Vagina (tissue), 2 donors: ENCODE measurements around the gene JDP2. TPM values are rescaled to one million over a fixed set of nuclear protein-coding genes. Genes with fewer than 3 reads are reported as not detected.

ENCODE experiments used
- DNase-seq, 2 donors: peaks; one replicate each; pipeline ENCODE4 v3.0.0-alpha.2; 2017; ENCODE audit errors: extremely low spot score in 2 of 2
- H3K27ac ChIP-seq: fragments of 200-600 bp; sonication (generic); one replicate; pipeline ENCODE4 v1.5.1; 2019
- H3K27me3 ChIP-seq: fragments of 200-600 bp; sonication (generic); one replicate; pipeline ENCODE4 v1.5.1; 2019
- H3K36me3 ChIP-seq, 2 donors: fragments of 200-600 bp; sonication (generic); one replicate each; pipeline ENCODE4 v1.5.1; 2017 to 2019
- H3K4me1 ChIP-seq: fragments of 200-600 bp; sonication (generic); one replicate; pipeline ENCODE4 v1.5.1; 2019
- H3K4me3 ChIP-seq, 2 donors: fragments of 200-600 bp; sonication (generic); 1 replicate in 1 of 2; 2 replicates in 1 of 2; pipeline ENCODE4 v1.5.1; 2016 to 2019
- H3K9me3 ChIP-seq: fragments of 200-600 bp; sonication (generic); one replicate; pipeline ENCODE4 v1.5.1; 2019
- POLR2A ChIP-seq, 2 donors: fragments of 450-650 bp; IDR thresholded peaks; one replicate each; pipeline ENCODE4 v1.6.1; 2017; ENCODE audit warnings: antibody characterized with exemption in 2 of 2, mild to moderate bottlenecking in 2 of 2, moderate library complexity in 2 of 2
- POLR2AphosphoS5 ChIP-seq, 2 donors: sonication (generic); formaldehyde crosslinking; IDR thresholded peaks; one replicate each; pipeline ENCODE4 v1.9.0; 2017; ENCODE audit warnings: antibody characterized with exemption in 2 of 2, mild to moderate bottlenecking in 2 of 2, low read depth in 1 of 2; ENCODE audit not compliant: insufficient read depth in 1 of 2
- intact Hi-C: fragments of 100-400 bp; cut with DNase I; formaldehyde crosslinking; loops from one replicate; pipeline ENCODE4 v1.15.1; 2023
- total RNA-seq: library from RNA; depleted of rRNA; stranded (reverse); fragments of >200 nt; gene quantifications from one replicate; pipeline ENCODE4 v1.2.3, GENCODE V29; 2016
- TF ChIP-seq, protein P1 (sequence below), 3 experiments: fragments of 450-650 bp in 2 of 3; fragments of 200-600 bp in 1 of 3; sonication (generic) in 1 of 3; IDR thresholded peaks; one replicate each; pipeline ENCODE4 v1.5.1; 2017 to 2019; ENCODE audit warnings: antibody characterized with exemption in 3 of 3, mild to moderate bottlenecking in 2 of 3, moderate library complexity in 2 of 3

JDP2 gene
- total RNA-seq, 1 donor from 2014 or later = 66.5 TPM

DNA sequence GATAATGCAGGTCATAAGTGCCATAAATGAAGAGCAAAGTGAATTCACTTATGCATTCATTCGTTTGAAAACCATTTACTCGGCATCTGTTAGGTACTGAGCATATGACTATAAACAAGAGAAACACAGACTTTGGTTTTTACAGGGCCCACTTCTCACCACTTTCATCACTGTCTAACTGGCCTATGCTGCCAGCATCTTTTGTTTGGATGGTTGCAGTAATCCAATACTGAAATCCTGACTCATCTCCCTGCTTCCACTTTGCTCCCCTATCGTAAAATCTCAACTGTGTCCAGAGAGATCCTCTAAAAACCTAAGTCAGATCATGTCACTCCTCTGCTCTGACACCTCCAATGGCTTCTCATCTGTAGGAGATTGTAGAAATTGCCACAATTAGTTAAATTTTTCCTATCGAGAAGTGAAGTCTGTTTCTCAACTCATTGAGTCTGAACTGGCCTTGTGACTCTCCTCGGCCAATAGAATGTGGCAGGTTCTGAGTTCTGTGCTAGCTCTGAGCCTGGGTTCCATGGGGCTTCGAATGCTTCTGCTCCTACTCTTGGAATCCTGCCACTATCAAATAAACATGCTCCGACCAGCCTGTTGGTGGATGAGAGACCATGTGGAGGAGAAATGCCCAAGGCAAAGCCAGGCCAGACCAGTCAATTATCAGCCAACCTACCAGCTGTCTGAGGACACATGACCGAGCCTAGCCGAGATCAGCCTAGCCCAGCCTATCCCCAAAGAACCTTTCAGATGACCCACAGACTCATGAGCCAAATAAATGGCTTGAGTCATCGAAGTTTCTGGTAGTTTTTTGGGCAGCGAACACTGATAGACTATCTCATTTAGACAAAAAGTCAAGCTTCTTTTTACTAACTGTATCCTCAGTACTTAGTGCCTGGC, 92.3 kb downstream of the JDP2 start:
- intact Hi-C loops = no loop called here
- Histone ChIP-seq H3K36me3 (no peaks in the 10 kb centered on the region), H3K27ac (no peak overlapping the region), H3K27me3 (no peaks in the 10 kb centered on the region), H3K4me1 (peaks cover 11% of the 10 kb centered on the region), H3K9me3 (no peaks in the 10 kb centered on the region), H3K4me3 (no peak overlapping the region)
- DNase-seq = no peak
- TF ChIP-seq, protein P1, sequence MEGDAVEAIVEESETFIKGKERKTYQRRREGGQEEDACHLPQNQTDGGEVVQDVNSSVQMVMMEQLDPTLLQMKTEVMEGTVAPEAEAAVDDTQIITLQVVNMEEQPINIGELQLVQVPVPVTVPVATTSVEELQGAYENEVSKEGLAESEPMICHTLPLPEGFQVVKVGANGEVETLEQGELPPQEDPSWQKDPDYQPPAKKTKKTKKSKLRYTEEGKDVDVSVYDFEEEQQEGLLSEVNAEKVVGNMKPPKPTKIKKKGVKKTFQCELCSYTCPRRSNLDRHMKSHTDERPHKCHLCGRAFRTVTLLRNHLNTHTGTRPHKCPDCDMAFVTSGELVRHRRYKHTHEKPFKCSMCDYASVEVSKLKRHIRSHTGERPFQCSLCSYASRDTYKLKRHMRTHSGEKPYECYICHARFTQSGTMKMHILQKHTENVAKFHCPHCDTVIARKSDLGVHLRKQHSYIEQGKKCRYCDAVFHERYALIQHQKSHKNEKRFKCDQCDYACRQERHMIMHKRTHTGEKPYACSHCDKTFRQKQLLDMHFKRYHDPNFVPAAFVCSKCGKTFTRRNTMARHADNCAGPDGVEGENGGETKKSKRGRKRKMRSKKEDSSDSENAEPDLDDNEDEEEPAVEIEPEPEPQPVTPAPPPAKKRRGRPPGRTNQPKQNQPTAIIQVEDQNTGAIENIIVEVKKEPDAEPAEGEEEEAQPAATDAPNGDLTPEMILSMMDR (IDR thresholded peaks at IDR 0.05) = no peak
- TF ChIP-seq POLR2A (IDR thresholded peaks at IDR 0.05) (no peak), POLR2AphosphoS5 (IDR thresholded peaks at IDR 0.05; ENCODE audit: insufficient read depth in 1 of 2, low read depth in 1 of 2) (no peak)

DNA sequence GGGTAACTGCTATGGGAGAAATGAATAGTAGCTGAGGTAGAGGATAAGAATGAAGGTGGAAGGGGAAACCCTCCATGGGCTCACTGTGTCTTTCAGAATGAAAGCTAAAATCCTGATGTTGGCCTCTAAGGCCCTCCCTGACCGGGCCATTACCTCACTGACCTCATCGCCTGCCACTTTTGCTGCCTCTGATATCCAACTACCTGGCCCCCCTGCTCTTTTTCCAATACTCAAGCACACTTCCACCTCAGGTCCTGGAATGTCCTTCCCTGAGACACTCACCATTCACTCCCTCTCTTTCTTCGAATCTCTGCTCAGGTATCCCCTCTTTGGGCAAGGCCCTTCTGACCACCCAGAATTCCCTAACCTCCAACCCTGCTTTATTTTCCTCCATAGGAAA, 93.0 kb downstream of the JDP2 start:
- intact Hi-C loops = no loop called here
- Histone ChIP-seq H3K4me3 (no peak overlapping the region), H3K27me3 (no peaks in the 10 kb centered on the region), H3K27ac (no peak overlapping the region), H3K36me3 (no peaks in the 10 kb centered on the region), H3K4me1 (peaks cover 5% of the 10 kb centered on the region), H3K9me3 (no peaks in the 10 kb centered on the region)
- TF ChIP-seq, protein P1 (IDR thresholded peaks at IDR 0.05) = no peak
- DNase-seq = no peak

DNA sequence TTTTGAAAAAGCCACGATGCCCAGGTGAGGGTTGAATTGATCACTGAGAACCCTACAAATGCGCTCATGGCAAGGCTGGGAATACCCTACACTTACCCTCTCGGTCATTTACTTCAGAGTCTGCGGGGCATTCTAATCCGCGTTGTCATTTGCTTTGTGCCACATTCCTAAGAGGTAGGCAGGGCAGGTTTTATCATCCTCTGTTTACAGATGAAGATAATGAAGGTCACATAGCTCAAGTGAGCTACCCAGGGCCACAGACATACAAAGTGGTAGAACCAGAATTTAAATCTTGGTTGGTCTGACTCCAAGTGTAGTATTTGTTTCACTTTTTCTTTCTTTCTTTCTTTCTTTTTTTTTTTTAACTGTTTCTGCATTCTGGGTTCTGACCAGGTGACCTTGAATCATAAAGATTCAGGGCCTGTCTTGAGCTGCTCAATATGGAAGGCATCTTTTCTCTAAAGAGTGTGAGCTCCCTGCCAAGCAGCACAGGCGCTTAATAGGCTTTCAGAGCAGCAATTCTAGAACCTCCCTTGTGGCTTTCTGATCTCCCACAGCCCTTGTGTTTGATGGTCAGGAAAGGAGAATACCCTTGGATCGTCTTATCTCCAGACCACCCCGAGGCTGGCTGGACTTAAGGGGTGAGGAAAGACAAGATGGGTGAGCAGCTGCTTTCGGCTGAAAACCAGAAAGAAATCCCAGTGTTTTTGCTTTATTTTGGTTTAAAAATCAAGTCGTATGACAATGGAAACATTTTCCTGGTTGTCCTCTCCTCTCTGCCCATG, 93.8 kb downstream of the JDP2 start:
- H3K27ac ChIP-seq = no peak overlapping the region
- H3K27me3 ChIP-seq = no peaks in the 10 kb centered on the region
- H3K4me3 ChIP-seq = no peak overlapping the region
- TF ChIP-seq POLR2AphosphoS5 (IDR thresholded peaks at IDR 0.05; ENCODE audit: insufficient read depth in 1 of 2, low read depth in 1 of 2) = no peak
- TF ChIP-seq, protein P1 (IDR thresholded peaks at IDR 0.05) = no peak
- TF ChIP-seq POLR2A (IDR thresholded peaks at IDR 0.05) = no peak
- no peaks in the 10 kb centered on the region for H3K9me3 ChIP-seq
- intact Hi-C loops = no loop called here
- peaks cover 5% of the 10 kb centered on the region for H3K4me1 ChIP-seq
- H3K36me3 ChIP-seq = no peaks in the 10 kb centered on the region
- no peak for DNase-seq

- DNase-seq = no peak
- Histone ChIP-seq H3K4me3 (peak within 1 kb of the TSS; percentile 19 to 35), H3K36me3 (no peaks in the 10 kb centered on the region), H3K27ac (peak within 1 kb of the TSS; percentile 63), H3K4me1 (peaks cover 5% of the 10 kb centered on the region), H3K27me3 (no peaks in the 10 kb centered on the region), H3K9me3 (no peaks in the 10 kb centered on the region)
- TF ChIP-seq, protein P1 (IDR thresholded peaks at IDR 0.05) = no peak
- TF ChIP-seq POLR2AphosphoS5 (IDR thresholded peaks at IDR 0.05; ENCODE audit: insufficient read depth in 1 of 2, low read depth in 1 of 2) = peak; percentile 10 to 63
- no peak for TF ChIP-seq POLR2A (IDR thresholded peaks at IDR 0.05)
- intact Hi-C loops = no loop called here
Measured at GRCh38 chr14:75522224-75522982, 94.6 kb downstream of the JDP2 start, which contains the start of gene BATF. TSS of gene BATF (plus strand) at chr14:75522469. CDS start at chr14:75522683, 214 bp downstream.
